ENCODE measurements around the gene PF4V1.
"Not testable (repeated sequence)": the region's sequence is repeated elsewhere in the genome, so short reads cannot be mapped to it uniquely, and the experiment has no call there.

The PF4V1 gene

DNA sequence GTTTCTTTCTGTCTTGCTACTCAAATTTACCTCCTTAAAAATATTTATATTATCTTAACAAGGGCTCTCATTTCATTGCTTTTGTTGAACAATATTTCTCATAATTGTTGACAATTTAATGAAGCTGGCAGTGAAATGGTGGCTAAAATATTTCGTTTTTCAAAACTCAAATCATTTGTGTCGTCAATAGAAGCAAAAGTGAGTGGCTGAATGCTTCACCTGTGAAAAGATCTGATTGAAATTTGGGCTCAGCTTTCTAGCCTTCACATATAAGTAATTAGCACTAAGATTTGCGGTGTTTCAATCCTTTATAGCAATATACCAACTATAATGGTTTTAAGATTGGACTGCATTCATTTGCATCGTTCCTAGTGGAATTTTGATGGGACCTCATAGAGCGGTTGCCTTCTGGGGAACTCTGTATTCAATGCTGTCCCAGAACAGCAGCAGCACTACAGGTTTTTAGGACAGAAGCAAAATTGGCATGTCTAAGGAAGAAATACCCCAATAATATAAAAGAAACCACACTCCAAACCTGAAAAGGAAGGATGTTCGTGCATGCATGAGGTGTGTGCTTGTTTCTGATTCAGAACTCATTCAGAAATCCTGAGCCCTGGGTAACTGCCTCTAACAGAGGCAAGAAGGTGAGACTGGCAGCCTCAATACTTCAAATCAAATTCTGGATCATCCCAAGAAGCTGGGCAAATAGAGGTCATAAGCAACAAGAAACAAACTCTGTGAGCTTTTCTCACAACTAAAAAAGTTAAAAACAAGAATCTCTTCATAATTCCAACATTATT, 18.6 kb downstream of the PF4V1 start:
- DNase-seq = no peak

DNA sequence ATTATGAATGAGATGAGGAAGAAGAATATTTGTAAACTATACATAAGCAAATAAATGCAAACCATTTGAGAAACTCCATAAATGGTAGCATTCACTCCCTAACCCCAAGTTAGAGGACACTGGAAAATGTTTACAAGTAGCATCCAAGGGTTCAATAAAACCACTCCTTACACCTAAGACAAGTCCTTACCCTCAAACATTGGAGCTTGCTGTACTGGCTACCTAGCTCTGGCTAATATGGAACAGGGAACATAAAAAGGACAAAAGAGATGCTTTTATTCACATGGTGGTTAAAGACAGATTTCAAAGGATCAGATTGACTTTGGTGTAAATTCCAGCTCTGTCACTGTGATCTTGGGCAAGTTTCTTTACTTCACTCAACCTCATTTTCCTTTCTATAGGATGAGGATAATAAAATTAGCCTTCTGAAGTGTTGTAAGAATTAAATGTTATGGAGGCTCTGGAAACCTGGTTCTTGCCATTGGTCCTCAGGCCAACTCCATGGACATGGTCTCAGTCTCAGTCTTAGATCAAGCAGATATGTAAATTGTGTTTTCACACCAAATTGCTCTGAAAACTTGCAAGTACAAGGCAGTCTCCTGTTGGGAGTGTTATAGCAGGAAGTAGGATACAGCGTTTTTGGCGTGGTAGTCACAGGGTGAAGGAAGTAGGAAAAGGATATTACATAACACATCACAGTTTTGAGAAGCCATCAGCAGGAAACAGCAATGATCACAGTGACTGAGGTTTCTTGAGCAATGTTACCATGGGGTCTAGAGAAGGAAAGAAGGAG, 19.4 kb downstream of the PF4V1 start:
- DNase-seq = no peak

DNA sequence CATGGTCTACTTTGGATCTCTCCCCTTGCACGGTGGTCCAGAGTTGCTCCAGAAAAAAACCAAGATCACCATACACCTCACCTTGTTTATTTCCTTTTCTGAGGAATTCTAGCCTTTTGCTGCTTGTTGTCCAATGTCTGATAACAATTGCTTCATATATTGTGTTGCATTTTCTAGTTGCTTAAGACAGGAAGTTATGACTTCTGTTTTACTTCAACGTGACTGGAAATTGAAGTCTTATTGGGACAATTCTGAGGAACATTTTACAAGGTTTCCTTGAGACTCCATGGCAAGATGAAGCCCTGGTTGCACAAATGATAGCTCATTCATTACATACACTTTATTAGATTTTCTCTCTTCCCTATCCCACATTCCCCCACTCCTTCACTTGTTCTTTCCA, 21.3 kb downstream of the PF4V1 start:
- no peak for DNase-seq

DNA sequence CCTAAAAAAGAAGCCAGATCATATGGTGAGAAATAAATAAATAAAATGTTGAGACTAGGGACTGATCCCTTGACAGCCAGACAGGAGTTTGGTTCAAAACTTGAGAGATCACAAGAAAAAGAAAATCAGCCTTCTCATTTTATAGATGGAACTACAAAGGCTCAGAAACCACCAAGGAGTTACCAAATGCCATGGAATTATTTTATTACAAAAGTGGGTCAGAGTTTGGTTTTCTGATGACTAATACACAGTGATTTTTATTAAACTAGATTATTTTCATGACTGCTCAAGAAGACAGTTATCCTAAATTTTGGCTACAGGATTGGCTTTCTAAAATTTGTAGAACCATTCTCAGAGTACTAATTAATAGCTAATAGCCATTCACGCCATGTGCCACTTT, 22.3 kb downstream of the PF4V1 start:
- no peak for DNase-seq

DNA sequence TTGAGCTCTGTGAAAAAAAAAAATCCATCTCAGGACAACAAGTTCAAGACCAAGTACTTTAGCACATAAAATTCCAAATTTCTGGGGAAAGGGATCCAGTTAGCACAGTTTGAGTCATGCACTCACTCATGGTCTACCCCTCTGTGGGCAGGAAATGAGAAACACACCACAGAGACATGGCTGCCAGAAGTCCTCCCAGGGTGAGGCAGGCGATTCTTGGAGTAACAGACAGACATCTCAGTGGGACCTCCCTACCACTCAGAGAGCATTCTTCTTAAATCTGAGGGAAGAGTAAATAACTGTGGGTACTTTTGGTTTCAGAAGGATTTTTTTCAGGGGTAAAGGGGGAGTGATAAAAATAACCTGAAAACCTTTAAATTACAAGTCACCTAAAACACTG, 30.2 kb downstream of the PF4V1 start:
- no peak for DNase-seq

DNA sequence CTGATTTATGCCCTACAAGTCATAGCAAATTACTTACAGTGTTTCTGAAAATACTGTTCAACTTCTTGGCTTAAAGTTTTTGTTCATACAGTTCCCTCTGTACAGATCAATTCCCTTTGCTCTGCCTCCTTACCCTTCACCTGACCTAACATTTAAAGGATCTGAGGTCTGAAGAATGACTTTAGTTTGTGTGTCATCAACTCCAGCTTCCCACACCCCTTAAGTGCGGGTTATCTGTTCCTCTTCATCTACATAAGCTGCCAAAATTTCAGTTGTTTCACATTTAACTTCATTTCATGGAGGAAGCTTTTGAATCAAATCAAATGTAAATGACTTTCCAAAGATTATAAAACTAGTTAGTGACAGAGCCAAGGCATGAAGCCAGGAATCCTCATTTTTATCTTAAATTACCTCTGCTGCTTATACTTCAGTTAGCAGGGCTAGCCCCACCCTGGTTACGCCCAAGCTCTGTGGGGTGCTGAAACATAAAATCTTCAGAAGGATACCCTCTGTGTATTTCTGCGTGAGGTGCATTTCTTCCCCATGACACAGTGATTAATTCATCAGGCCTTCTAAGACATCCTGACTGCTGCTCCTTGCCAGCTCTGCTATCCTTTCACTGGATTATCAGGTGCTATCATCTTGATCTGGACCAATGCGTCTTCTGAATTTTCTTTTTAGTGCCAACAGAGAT, 32.6 kb downstream of the PF4V1 start:
- DNase-seq = no peak

DNA sequence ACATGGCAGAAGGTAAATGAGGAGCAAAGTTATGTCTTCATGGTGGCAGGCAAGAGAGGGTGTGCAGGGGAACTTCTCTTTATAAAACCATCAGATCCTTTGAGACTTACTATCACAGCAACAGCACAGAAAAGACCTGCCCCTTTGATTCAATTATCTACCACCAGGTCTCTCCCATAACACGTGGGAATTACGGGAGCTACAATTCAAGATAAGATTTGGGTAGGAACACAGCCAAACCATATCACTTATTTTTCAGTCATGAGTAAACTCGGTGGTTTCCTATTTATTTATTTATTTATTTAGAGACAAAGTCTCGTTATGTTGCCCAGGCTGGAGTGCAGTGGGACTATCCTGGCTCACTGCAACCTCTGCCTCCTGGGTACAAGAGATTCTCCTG, 38.2 kb downstream of the PF4V1 start:
- DNase-seq = no peak

DNA sequence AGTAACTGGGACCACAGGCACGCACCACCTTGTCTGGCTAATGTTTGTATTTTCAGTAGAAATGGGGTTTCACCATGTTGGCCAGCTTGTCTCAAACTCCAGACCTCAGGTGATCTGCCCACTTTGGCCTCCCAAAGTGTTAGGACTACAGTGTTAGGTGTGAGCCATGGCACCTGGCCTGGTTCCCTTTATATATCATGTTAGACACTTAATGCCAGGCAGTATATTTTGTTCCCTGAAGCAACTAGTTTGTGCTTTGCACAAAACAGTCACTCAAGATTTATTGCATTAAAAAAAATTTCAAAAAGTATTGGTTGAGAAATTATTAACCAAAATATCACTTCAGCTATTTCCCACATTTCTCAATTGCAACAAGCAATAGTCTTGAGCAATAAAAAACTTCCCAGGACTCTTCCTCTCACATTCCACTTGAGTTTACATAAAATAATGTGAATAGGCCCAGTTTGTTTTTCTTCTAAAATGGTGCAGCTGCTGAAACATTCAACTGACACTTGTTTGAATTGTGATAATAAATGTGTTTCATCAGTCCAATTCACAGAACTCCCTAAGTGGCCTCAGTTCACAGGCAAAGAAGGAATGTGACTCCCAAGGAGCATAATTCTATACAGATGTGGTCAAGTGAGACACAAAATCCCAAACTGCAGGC, 38.8 kb downstream of the PF4V1 start:
- no peak for DNase-seq

DNA sequence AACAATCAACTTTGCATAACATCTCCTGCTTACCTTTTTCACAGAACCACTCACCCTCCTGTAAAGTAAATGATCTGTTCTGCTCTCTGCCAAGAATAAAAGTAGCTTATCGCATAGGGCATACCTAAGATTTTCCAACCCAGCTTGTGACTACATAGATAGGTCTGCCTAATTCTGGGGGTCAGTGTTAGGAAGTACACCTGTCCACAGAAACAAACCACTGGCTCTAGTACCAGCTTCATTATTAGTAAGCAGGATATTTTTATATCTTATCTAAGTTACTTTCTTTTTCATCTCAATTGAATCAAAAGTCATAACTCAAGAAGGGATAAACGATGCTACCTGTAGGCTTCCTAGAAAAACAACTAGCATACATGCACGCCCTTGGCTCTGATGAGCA, 39.9 kb downstream of the PF4V1 start:
- no peak for DNase-seq

DNA sequence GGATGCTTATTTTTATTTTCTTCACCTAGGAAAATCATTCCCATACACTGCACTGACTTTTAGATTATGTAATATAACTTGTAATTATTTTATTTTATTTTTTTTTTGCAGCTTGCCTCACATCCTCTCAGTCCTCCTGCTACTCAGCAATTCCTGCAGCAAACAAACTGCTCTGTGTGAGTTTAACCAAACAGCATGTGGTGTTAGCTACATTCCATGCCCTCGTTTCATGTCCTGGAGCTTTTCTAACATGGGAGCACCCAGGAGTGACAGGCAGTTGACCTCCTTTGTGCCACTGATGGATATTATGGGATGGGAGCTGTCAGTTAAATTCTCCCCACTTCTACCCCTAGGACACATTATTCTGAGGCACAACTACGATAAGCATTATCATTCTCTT, 40.9 kb downstream of the PF4V1 start:
- DNase-seq = no peak

DNA sequence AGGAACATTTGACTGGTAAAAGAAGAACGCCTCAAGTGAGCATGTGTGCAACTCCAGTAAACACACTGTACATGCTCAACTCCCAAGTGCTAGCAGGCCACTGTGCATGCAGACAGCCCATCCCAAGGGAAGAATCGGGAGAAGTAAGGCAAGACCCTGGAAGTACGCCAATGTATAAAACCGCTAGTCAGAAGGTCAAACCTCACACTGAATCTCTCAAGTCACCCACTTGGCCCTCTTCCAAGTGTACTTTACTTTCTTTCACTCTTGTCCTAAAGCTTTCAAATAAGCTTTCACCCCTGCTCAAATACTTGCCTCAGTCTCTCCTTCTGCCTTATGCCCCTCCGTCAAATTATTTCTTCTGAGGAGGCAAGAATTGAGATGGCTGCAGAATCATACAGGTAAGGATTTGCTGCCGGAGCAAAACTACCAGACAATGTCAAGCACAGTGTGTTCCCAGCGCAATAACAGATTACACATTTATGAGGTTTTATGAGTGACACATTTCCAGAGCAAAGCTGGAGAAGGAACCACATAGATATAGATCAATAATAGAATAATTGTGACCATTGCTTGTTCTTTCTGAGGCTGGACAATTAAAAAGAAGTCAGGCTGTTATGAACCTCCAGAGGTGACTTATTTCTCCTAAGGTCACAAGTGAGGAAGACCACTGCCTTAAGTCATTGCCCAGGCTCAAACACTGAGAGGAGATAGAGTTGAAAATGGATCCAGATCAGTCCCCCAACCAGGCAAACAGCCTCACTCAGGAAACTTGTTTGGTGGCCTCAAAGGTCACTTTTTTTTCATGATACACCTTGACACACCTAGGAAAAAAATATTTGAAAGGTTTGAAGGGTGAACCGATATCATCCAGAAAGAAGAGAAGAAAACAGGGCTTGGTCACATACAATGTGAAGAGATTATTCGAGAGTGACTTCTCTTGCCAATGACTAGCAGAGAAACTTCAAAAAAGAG, 42.4 kb downstream of the PF4V1 start:
- no peak for DNase-seq

DNA sequence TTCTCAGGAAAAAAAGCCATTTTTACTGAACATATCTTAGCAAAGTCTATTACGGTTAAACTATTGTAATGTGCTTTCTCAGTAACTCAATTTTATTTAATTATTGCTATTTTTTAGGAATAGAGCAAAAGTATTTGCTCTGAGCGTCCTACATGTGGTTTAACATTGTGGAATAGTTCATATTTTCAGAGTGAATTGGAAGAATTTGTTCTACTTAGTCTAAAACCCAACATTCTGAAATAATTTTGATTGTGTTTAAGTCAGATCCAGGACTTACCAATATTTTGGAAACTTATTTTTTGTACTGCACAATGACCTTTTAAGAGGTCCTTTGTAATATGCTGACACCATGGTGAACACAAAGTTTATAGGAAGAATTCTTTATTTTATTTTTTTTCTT, 43.3 kb downstream of the PF4V1 start:
- no peak for DNase-seq

DNA sequence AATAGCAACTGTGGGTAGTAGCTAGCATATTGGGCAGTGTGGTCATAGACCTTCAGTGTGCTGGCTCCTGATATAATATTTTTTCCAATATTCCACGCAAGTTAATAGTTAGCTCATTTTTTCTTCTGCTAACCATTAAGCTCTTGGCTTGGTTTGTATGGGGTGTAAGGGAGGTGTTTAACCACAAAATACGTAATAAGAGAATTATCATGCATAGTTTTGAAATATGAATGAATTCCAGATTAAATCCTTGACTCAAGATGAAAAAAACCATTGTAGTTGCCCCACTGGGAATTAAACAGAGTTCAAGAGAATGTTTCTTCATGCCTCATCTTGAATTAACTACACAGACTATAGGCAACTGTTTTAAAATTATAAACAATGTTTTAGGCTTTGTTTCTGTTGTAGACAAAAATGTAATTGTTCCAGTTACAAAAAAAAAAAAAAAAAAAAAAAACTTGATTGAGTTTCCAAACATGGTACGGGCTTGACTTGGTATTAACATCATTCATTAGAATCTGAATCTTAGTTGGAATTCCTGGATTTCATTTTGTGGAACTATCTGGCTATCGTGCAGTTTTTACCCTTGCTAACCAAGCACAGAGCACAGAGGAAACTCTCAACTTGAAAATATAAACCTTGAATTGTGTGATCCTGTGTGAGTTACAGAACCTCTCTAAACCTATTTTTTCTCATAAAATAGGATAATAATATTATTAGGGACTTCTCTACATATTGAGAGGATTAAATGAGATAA, 44.5 kb downstream of the PF4V1 start:
- no peak for DNase-seq

DNA sequence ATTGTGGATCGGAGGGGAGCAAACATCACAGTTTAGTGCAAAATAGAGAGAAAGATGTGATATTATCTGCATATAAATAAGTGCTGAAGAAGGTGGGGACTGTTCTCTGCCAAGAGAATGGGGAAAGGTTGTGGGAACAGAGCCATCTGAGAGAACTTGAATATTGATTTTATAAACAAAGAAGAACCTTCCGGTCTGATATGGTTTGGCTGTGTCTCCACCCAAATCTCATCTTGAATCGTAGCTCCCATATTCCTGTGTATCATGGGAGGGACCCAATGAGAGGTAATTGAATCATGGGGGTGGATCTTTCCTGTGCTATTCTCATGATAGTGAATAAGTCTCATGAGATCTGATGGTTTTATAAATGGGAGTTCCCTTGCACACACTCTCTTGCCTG, 46.2 kb downstream of the PF4V1 start:
- DNase-seq = not testable (repeated sequence)

DNA sequence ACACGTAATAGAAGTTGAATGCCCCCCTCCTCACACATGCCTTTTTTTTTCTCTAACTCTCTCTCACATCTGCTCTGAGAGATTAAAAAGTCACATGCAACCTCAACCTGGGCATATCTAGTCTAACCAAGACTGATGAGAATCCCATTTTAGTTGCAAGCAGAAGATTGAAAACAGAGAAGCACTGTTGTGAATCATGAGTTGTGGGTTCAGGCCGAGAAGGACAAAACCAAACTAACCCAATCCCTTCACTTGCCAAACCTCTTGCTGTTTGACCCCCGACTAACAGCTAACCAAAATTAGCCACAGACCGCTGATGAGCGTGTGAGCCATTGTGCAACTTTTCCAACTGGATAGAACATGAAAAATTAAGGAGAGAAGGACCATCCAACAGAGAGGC, 47.9 kb downstream of the PF4V1 start:
- DNase-seq = no peak

DNA sequence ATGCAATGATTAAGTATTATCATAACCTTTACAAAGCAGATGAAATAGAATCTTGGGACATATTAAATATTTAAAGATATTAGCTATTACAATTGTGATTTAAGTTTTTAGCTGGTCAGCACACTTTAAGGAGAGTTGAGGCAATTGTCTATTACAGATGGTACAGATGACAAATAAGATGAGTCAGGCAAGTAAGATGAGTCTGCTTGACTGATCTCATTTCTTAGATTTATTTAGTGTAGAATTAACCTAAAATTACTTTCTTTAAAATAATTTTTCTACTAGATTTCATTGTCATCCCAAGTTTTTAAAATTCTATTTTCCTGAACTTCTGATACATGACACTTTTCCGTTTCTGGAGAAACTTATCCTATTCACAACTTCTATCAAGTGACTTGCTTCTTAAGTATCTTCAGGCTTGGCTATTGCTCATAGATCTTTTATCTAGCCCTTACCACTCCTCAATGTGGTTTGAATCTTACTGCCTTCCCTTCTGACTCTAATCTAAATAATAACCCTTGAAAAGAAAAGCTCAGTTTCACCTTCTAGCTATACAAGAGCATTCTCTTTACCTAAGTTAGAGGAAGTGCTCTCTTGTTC, 49.0 kb downstream of the PF4V1 start:
- DNase-seq = no peak

DNA sequence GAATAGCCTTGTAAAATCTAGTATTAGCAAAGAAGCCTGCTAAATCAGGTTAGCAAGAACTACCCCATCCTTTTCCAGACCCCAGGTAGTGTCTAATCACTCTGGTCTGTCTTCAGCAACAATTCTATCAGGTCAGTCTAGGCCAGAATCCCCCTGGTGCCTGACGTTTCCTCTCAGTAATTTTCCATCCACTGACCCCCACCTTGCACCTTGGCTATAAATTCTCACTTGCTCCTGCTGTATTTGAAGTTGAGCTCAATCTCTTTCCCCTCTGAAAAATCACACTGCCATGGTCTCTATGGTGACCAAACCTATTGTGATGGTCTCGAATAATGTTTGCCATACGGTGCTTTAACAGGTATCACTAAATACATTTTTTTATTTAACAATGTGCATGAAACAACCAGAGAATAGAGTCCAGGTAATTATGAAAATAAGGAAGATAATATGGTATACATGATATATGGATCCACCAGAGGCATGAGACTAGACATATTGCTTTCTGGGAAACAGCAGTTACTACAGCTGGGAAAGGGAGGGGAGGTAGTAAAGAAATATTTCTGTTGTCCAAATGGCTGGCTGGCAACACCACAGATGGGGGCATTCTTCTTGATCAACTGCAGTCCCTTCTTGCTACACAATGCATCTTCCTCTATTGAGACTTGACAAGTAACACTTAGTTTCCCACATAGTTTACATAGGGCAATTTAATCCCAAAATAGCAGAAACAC, 49.9 kb downstream of the PF4V1 start:
- DNase-seq = no peak
